GM12801 (cell line): ENCODE measurements around the gene TCF3.

Source experiments
- TF ChIP-seq, protein P1 (sequence below): IDR thresholded peaks from one replicate; pipeline ENCODE4 v1.5.1; 2011; ENCODE audit warnings: control low read depth; ENCODE audit not compliant: insufficient read length; ENCODE audit errors: extremely low read depth

TCF3 gene

DNA sequence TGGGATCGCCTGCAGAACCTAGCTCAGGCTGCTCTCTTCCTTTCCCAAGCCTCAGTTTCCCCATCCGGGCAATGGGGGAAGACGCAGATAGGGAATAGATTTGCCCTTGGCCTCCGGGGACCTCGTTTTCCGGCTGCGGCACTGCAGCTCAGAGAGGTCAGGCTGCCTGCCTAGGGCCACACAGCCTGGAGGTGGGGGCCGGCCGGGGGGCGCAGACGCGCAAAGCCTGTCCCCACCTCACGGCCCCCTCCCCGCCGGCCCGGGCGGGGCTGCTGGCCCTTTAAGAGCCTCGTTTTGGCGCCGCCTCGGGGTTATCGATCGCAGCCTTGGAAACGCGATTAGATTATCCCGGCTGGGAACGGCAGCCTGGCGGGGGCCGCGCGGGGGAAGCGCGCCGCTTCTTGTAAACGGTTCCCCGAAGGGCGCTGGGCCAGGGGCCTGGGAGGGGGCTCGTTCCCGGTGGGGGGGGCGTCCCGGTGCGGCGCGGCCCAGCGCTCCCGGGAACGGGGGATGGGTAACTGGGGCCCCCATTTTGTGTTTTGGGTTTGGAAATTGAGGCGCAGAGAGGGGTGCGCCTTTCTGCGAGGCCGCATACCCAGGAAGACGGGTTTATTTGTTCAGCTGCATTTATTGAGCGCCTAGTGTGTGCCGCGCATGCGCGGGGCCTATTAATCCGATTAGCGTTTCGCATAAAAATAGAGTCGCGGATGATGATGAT lies 23.4 kb upstream of the TCF3 start:
- TF ChIP-seq, protein P1, sequence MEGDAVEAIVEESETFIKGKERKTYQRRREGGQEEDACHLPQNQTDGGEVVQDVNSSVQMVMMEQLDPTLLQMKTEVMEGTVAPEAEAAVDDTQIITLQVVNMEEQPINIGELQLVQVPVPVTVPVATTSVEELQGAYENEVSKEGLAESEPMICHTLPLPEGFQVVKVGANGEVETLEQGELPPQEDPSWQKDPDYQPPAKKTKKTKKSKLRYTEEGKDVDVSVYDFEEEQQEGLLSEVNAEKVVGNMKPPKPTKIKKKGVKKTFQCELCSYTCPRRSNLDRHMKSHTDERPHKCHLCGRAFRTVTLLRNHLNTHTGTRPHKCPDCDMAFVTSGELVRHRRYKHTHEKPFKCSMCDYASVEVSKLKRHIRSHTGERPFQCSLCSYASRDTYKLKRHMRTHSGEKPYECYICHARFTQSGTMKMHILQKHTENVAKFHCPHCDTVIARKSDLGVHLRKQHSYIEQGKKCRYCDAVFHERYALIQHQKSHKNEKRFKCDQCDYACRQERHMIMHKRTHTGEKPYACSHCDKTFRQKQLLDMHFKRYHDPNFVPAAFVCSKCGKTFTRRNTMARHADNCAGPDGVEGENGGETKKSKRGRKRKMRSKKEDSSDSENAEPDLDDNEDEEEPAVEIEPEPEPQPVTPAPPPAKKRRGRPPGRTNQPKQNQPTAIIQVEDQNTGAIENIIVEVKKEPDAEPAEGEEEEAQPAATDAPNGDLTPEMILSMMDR: no peak

DNA sequence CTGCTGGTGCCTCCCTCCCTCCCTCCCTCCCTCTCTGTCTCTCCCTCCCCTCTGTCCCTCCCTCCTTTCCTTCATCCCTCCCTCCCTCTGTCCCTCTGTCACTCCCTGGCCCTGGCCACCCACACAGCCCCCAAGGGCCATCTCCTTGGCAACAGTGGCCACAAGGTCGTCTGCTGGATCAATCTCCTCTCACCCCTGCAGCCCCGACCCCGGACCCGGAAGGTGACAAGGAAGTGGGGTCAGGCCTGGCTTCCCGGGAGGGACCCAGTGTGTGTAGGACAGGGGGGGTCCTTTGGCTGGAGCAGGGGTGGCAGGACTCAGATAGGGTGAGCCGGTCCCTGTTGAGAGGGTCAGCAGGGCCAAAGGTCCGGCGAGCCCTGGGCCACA lies 21.9 kb upstream of the TCF3 start:
- TF ChIP-seq, protein P1: no peak

DNA sequence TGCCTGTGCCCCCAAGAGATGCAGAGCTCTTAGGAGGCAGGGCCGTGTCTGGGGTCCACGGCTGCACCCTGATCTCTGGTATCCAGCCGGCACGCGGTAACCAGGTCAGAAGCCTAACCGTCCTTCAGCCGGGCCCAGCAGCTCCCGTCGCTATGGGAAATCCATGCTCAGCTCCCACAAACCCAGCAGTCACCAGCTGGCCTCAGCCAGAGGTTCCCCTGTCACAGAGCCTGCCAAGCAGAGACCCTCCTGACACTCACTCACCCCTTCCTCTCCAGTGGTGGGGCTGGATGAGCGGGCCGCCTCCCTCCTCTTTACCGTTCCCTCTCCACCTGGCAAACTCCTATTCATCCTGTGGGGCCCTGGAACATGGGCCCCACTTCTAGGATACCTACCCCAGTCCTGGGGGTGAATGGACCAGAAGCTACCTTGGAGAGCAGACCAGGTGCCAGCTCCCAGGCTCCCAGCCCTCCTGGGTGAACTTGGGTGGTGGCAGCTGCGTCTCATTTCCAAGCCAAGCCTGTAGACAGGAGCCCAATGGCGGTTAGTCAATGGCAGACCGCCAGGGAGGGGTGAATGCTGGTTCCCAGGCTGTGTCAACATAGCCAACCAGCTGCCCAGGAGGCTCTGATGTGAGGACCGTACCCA lies 21.4 kb upstream of the TCF3 start:
- TF ChIP-seq, protein P1: no peak

DNA sequence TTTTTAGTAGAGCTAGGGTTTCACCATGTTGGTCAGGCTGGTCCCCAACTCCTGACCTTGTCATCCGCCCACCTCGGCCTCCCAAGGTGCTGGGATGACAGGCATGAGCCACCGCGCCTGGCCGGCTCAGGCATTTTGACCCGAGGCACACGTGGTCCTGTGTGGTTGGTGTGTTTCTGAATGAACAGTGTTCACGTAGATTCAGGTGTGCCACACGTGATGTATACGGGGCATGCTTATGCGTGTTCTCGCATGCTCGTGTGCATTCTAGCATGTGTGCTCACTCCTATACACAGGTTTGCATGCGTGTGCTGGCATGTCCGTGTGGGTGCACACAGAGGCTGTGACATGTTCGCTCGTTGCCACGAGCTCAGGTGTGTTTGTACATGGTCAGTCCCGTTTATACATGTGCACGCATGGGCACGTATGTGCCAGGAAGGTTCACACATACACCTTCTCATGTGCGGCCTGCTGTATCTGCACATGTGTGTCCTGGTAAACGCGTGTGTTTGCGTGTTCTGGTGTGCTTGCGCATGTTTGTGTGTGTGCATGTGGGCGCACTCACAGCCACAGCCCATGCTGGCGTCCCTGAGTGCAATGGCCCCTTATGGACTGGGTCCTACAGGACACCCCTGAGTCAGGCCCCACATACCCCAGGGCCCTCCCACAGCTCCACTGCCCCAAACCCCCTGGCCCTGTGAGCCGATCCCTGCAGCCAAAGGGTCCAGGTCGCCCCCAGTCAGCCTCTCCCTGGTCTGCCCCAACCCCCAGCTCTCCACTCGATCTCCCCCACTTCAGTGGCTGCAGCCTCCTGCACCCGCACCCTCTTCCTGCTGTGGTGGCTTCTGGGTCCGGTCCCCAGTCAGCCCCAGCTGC lies 20.6 kb upstream of the TCF3 start:
- TF ChIP-seq, protein P1: no peak

DNA sequence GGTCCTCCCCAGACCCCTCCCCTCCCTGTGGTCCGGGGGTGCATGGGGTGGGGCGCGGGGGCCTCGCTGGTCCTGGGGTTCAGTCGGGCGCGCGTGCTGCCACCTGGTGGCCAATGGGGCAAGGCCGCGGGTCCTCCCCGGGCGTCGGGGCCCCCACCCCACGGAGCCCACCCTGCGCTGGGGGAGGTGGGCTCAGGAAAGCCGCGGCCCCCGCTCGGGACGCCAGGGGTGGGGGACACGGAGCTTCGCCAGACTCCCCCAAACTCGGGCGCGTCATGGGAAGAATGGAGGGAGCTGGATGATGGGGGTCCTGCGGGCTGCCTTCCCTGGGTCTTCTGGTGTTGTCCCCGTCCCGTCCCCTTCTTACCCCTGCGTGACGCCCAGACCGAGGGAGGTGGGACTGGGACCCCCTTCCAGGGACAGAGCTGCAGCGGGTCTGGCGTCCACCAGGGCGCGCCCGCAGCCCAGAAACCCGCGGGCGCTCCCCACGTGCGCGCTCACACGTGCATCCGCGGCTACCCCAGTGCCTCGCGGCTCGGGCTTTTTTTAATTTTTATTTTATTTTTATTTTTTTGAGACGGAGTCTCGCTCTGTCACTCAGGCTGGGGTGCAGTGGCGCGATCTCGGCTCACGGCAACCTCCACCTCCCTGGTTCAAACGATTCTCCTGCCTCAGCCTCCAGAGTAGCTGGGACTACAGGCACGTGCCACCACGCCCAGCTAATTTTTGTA lies 19.8 kb upstream of the TCF3 start:
- TF ChIP-seq, protein P1: no peak

DNA sequence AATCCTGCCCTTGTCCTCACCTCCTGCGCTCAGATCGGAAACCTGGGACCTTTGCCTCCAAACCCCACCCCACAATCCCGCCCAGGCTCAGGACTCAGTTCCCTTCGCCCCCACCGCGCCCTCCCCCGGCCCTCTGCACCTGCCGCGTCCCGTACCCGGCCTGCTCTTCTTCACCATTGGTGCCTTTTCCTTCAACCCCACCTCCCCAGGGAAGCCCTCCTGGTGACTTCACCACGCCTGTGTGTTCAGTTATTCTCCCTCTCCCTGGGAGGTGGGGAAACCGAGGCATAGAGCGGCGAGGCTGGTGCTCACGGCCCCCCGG lies 19.3 kb upstream of the TCF3 start:
- TF ChIP-seq, protein P1: no peak
